ENCODE results near the gene FRMD5. TPM values are rescaled to one million over a fixed set of nuclear protein-coding genes. Genes with fewer than 3 reads are reported as not detected.
"Not testable (repeated sequence)": the region's sequence is repeated elsewhere in the genome, so short reads cannot be mapped to it uniquely, and the experiment has no call there.

The FRMD5 gene
- total RNA-seq, 1 donor from 2014 or later, result 7.8 TPM

- TF ChIP-seq, protein P1, sequence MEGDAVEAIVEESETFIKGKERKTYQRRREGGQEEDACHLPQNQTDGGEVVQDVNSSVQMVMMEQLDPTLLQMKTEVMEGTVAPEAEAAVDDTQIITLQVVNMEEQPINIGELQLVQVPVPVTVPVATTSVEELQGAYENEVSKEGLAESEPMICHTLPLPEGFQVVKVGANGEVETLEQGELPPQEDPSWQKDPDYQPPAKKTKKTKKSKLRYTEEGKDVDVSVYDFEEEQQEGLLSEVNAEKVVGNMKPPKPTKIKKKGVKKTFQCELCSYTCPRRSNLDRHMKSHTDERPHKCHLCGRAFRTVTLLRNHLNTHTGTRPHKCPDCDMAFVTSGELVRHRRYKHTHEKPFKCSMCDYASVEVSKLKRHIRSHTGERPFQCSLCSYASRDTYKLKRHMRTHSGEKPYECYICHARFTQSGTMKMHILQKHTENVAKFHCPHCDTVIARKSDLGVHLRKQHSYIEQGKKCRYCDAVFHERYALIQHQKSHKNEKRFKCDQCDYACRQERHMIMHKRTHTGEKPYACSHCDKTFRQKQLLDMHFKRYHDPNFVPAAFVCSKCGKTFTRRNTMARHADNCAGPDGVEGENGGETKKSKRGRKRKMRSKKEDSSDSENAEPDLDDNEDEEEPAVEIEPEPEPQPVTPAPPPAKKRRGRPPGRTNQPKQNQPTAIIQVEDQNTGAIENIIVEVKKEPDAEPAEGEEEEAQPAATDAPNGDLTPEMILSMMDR (IDR thresholded peaks at IDR 0.05; ENCODE audit: unreplicated experiment), result no peak
- Mint-ChIP-seq H3K4me1 (ENCODE audit: low read depth) (no peaks in the 10 kb centered on the region), H3K27ac (no peak overlapping the region), H3K27me3 (no peaks in the 10 kb centered on the region), H3K36me3 (ENCODE audit: insufficient read depth) (peaks cover 3% of the 10 kb centered on the region), H3K9me3 (ENCODE audit: low read depth) (no peaks in the 10 kb centered on the region), H3K4me3 (ENCODE audit: low read depth) (no peak overlapping the region)
- DNase-seq (ENCODE audit: low spot score, unreplicated experiment), result no peak
Measured at GRCh38 chr15:43852607-43853006, 342.5 kb downstream of the FRMD5 start.

DNA sequence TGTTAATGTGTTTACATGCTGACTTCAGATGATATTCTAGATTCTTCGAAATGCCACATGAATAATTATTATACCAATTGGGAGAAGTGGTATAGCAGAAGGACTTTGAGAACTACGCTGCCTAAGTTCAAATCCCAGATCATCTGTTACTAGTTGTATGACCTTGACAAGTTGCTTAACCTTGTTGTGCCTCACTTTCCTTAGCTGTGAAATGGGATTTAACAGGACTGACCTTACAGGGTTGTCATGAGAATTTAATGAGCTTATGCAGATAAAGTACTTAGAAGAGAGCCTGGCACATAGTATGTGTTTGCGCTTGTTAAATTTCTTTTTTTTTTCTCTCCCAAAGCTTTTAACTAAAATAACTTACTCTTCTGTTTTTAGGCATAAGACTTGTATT, 343.8 kb downstream of the FRMD5 start:
- TF ChIP-seq, protein P1 (IDR thresholded peaks at IDR 0.05; ENCODE audit: unreplicated experiment), result no peak
- no peak overlapping the region for H3K27ac Mint-ChIP-seq
- no peaks in the 10 kb centered on the region for H3K27me3 Mint-ChIP-seq

GRCh38 chr15:43845421-43845820, 349.6 kb downstream of the FRMD5 start:
- TF ChIP-seq, protein P1 (IDR thresholded peaks at IDR 0.05; ENCODE audit: unreplicated experiment), result no peak
- Mint-ChIP-seq H3K4me3 (ENCODE audit: low read depth) (no peak overlapping the region), H3K27me3 (no peaks in the 10 kb centered on the region), H3K27ac (no peak overlapping the region), H3K9me3 (ENCODE audit: low read depth) (no peaks in the 10 kb centered on the region), H3K4me1 (ENCODE audit: low read depth) (no peaks in the 10 kb centered on the region), H3K36me3 (ENCODE audit: insufficient read depth) (no peaks in the 10 kb centered on the region)
- DNase-seq (ENCODE audit: low spot score, unreplicated experiment), result no peak

More for the DNA sequence above, 343.8 kb downstream of the FRMD5 start:
- H3K4me1 Mint-ChIP-seq (ENCODE audit: low read depth), result no peaks in the 10 kb centered on the region
- no peak overlapping the region for H3K4me3 Mint-ChIP-seq (ENCODE audit: low read depth)
- DNase-seq (ENCODE audit: low spot score, unreplicated experiment), result no peak
- no peaks in the 10 kb centered on the region for H3K9me3 Mint-ChIP-seq (ENCODE audit: low read depth)
- H3K36me3 Mint-ChIP-seq (ENCODE audit: insufficient read depth), result peaks cover 3% of the 10 kb centered on the region

DNA sequence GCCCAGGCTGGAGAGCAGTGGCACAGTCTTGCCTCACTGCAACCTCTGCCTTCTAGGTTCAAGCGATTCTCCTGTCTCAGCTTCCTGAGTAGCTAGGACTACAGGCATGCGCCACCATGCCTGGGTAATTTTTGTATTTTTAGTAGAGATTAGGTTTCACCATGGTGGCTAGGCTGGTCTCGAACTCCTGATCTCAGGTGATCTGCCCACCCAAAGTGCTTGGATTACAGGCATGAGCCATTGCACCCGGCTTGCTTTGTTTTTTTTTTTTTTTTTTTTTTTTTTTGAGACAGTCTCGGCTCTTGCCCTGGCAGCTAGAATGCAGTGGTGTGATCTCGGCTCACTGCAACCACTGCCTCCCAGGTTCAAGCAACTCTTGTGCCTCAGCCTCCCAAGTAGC, 362.6 kb downstream of the FRMD5 start:
- H3K27me3 Mint-ChIP-seq, result not testable (repeated sequence)

GRCh38 chr15:43831519-43832052, 363.5 kb downstream of the FRMD5 start:
- H3K27me3 Mint-ChIP-seq; H3K27ac Mint-ChIP-seq; H3K36me3 Mint-ChIP-seq (ENCODE audit: insufficient read depth); H3K4me1 Mint-ChIP-seq (ENCODE audit: low read depth); H3K4me3 Mint-ChIP-seq (ENCODE audit: low read depth); H3K9me3 Mint-ChIP-seq (ENCODE audit: low read depth); DNase-seq (ENCODE audit: low spot score, unreplicated experiment): not testable (repeated sequence)

More for the DNA sequence above, 362.6 kb downstream of the FRMD5 start:
- not testable (repeated sequence) for H3K27ac Mint-ChIP-seq; H3K4me1 Mint-ChIP-seq (ENCODE audit: low read depth); H3K4me3 Mint-ChIP-seq (ENCODE audit: low read depth); H3K9me3 Mint-ChIP-seq (ENCODE audit: low read depth); DNase-seq (ENCODE audit: low spot score, unreplicated experiment); H3K36me3 Mint-ChIP-seq (ENCODE audit: insufficient read depth)

DNA sequence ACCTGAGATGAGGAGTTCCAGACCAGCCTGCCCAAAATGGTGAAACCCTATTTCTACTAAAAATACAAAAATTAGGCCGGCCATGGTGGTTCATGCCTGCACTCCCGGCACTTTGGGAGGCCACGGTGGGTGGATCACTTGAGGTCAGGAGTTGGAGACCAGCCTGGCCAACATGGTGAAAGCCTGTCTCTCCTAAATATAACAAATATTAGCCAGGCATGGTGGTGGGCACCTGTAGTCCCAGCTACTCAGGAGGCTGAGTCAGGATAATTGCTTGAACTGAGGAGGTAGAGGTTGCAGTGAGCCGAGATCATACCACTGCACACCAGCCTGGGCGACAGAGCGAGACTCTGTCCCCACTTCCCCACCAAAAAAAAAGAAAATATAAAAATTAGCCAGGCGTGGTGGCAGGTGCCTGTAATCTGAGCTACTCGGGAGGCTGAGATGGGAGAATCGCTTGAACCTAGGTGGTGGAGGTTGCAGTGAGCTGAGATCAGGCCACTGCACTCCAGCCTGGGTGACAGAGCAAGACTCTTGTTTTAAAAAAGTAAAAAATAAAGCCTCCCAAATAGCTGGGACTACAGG, 364.3 kb downstream of the FRMD5 start:
- not testable (repeated sequence) for H3K9me3 Mint-ChIP-seq (ENCODE audit: low read depth); H3K27ac Mint-ChIP-seq; DNase-seq (ENCODE audit: low spot score, unreplicated experiment); H3K4me1 Mint-ChIP-seq (ENCODE audit: low read depth); H3K27me3 Mint-ChIP-seq; H3K4me3 Mint-ChIP-seq (ENCODE audit: low read depth); H3K36me3 Mint-ChIP-seq (ENCODE audit: insufficient read depth)

GRCh38 chr15:43829951-43830540, 365.0 kb downstream of the FRMD5 start:
- not testable (repeated sequence) for H3K4me1 Mint-ChIP-seq (ENCODE audit: low read depth); H3K27me3 Mint-ChIP-seq; H3K36me3 Mint-ChIP-seq (ENCODE audit: insufficient read depth); H3K4me3 Mint-ChIP-seq (ENCODE audit: low read depth); H3K9me3 Mint-ChIP-seq (ENCODE audit: low read depth); H3K27ac Mint-ChIP-seq; DNase-seq (ENCODE audit: low spot score, unreplicated experiment)
